HEK293 (cell line): ENCODE measurements around the gene LAMC2.
A peak's percentile ranks its signal among the peaks of the same experiment; 100 is the strongest.

Experiments used
- ATF2 ChIP-seq: fragments of 450-650 bp; formaldehyde crosslinking; IDR thresholded peaks from 2 replicates; pipeline ENCODE4 v1.5.1; 2016; ENCODE audit warnings: missing biosample characterization, missing genetic modification characterization, low read depth
- ELK4 ChIP-seq: IDR thresholded peaks from 2 replicates; pipeline ENCODE4 v1.6.1; 2011; ENCODE audit warnings: mild to moderate bottlenecking, low read depth, low read length, borderline replicate concordance
- HIC1 ChIP-seq: fragments of 450-650 bp; formaldehyde crosslinking; IDR thresholded peaks from 2 replicates; pipeline ENCODE4 v1.5.1; 2016; ENCODE audit warnings: missing biosample characterization, missing genetic modification characterization
- ZNF704 ChIP-seq: fragments of 450-650 bp; formaldehyde crosslinking; IDR thresholded peaks from 2 replicates; pipeline ENCODE4 v1.5.1; 2016; ENCODE audit warnings: missing biosample characterization, missing genetic modification characterization

GRCh38 chr1:183197762-183198161, 11.7 kb downstream of the LAMC2 start:
- no peak for TF ChIP-seq HIC1 (tag by site-specific recombination)
- no peak for TF ChIP-seq ELK4
- TF ChIP-seq ATF2 (tag by site-specific recombination) = peak; percentile 86
- no peak for TF ChIP-seq ZNF704
